ENCODE measurements around the gene PTPA. TPM values are rescaled to one million over a fixed set of nuclear protein-coding genes. Genes with fewer than 3 reads are reported as not detected.
"Not testable (repeated sequence)": the region's sequence is repeated elsewhere in the genome, so short reads cannot be mapped to it uniquely, and the experiment has no call there.

The PTPA gene
- total RNA-seq, 1 donor from 2014 or later: 98.8 TPM

GRCh38 chr9:129151469-129151868 lies 40.3 kb downstream of the PTPA start:
- no peak for DNase-seq (ENCODE audit: low read depth in 2 of 2)

GRCh38 chr9:129154866-129155477 lies 43.8 kb downstream of the PTPA start:
- no peak for DNase-seq (ENCODE audit: low read depth in 2 of 2)

- no peak for DNase-seq (ENCODE audit: low read depth in 2 of 2)
These were observed 44.9 kb downstream of the PTPA start for GRCh38 chr9:129156163-129156562.

GRCh38 chr9:129160712-129161533 lies 49.7 kb downstream of the PTPA start:
- DNase-seq (ENCODE audit: low read depth in 2 of 2): no peak

- DNase-seq (ENCODE audit: low read depth in 2 of 2): no peak
These were observed 50.3 kb downstream of the PTPA start for GRCh38 chr9:129161534-129161837.

- DNase-seq (ENCODE audit: low read depth in 2 of 2): no peak
These were observed 51.4 kb downstream of the PTPA start for GRCh38 chr9:129162497-129163197.

- DNase-seq (ENCODE audit: low read depth in 2 of 2): not testable (repeated sequence)
These were observed 52.0 kb downstream of the PTPA start for GRCh38 chr9:129163198-129163670.

- DNase-seq (ENCODE audit: low read depth in 2 of 2): no peak
These were observed 52.5 kb downstream of the PTPA start for GRCh38 chr9:129163753-129164152.

- DNase-seq (ENCODE audit: low read depth in 2 of 2): no peak
These were observed 53.2 kb downstream of the PTPA start for GRCh38 chr9:129164246-129164930.

- no peak for DNase-seq (ENCODE audit: low read depth in 2 of 2)
These were observed 54.0 kb downstream of the PTPA start for GRCh38 chr9:129165198-129165597.

- DNase-seq (ENCODE audit: low read depth in 2 of 2): peak; percentile 70 to 90
These were observed 55.7 kb downstream of the PTPA start for GRCh38 chr9:129166623-129167557.

GRCh38 chr9:129170229-129170628 lies 59.0 kb downstream of the PTPA start:
- DNase-seq (ENCODE audit: low read depth in 2 of 2): peak in 1 of 2 donors; percentile 40

- DNase-seq (ENCODE audit: low read depth in 2 of 2): no peak
These were observed 61.0 kb downstream of the PTPA start for GRCh38 chr9:129171993-129172751.

GRCh38 chr9:129172816-129173215 lies 61.6 kb downstream of the PTPA start:
- no peak for DNase-seq (ENCODE audit: low read depth in 2 of 2)

GRCh38 chr9:129173296-129174101 lies 62.3 kb downstream of the PTPA start:
- DNase-seq (ENCODE audit: low read depth in 2 of 2): no peak

GRCh38 chr9:129174102-129174723 lies 63.0 kb downstream of the PTPA start:
- peak; percentile 75 to 93 for DNase-seq (ENCODE audit: low read depth in 2 of 2)

GRCh38 chr9:129174724-129175514 lies 63.7 kb downstream of the PTPA start:
- peak in 1 of 2 donors; percentile 85 for DNase-seq (ENCODE audit: low read depth in 2 of 2)

GRCh38 chr9:129175515-129175824 lies 64.3 kb downstream of the PTPA start:
- no peak for DNase-seq (ENCODE audit: low read depth in 2 of 2)
